SKM-1 treated with dmso at 0.1 percent for 144 hours (cell line): ENCODE data around the gene FAM184A.

Source experiments
- DNase-seq: peaks from one replicate; lab custom pipeline; 2025; ENCODE audit not compliant: unreplicated experiment; lab: John Stamatoyannopoulos, UW

The FAM184A gene

GRCh38 chr6:118917546-118918328 lies 160.7 kb downstream of the FAM184A start:
- no peak for DNase-seq

GRCh38 chr6:118914598-118914997 lies 163.9 kb downstream of the FAM184A start:
- DNase-seq = no peak

GRCh38 chr6:118913161-118913560 lies 165.3 kb downstream of the FAM184A start:
- no peak for DNase-seq

- no peak for DNase-seq
Measured at GRCh38 chr6:118912646-118913045, 165.8 kb downstream of the FAM184A start.
